ENCODE measurements around the gene OS9.

OS9 gene

GRCh38 chr12:57765698-57766463 lies 71.9 kb downstream of the OS9 start:
- no peak for DNase-seq (ENCODE audit: low read depth)

DNA sequence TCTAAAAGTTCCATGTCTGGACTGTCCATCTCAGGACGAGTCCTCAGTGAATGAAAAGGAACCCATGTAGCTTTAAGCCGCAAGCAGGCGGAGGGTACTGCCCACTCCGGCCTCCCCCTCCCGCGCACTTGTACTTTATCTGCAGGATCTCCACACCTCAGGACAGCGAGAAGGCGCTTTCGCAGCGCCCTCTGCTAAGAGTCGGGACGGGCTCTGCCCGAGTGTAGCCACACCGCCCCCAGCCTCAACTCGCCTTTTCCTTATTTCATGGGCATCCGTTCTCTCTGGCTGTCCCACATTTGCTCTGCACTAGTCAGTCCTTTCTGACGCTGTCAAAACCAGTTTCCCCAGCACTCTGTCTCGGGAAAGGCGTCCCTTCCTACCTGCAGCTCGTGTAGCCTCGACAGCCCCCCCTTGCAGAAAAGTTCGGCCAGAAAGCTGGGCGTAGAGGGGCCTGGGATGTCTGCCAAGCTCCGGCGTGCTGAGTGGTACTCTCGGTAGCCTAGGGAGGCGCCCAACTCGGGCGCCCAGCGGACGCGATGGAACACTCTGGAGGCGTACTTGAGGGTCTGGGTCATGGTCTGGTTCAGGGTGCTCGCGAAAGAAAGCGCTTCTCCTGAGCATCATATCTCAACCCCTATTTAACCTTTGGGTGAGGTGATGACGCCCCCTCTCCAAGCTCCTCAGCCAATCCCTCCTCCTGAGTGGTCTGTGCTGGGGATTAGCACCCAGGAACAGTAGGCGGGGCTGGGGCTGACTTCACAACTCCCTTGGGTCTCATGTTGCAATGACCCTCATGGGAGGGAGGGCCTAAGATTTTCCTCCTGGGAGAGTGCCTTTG lies 72.8 kb downstream of the OS9 start, which contains the start of gene CYP27B1:
Gene CYP27B1 (minus strand): TSS at position 615 of the 841 bp plus-strand sequence. CDS start 37 bp downstream, at position 578.
- DNase-seq (ENCODE audit: low read depth): no peak

GRCh38 chr12:57767305-57767698 lies 73.4 kb downstream of the OS9 start:
- no peak for DNase-seq (ENCODE audit: low read depth)

- no peak for DNase-seq (ENCODE audit: low read depth)
These were observed 73.9 kb downstream of the OS9 start for GRCh38 chr12:57767876-57768275.

GRCh38 chr12:57769594-57769993 lies 75.7 kb downstream of the OS9 start:
- no peak for DNase-seq (ENCODE audit: low read depth)

GRCh38 chr12:57770734-57771133 lies 76.8 kb downstream of the OS9 start:
- DNase-seq (ENCODE audit: low read depth): no peak

All from activated T-cell treated with anti-CD3 and anti-CD28 coated beads for 1 hour (primary cell).